GM21360 (cell line): Measurements from ENCODE around the gene GPR176.
A peak's percentile ranks its signal among the peaks of the same experiment; 100 is the strongest.

Experiments
- ATAC-seq: cut with Tn5 transposase; IDR thresholded peaks from one replicate; pipeline ENCODE4 v1.9.1; 2021; ENCODE audit warnings: mild to moderate bottlenecking, moderate library complexity; ENCODE audit not compliant: unreplicated experiment

GPR176 gene

GRCh38 chr15:39936681-39937080, 16.6 kb upstream of the GPR176 start:
- no peak for ATAC-seq

GRCh38 chr15:39936187-39936586, 16.1 kb upstream of the GPR176 start:
- ATAC-seq = no peak

GRCh38 chr15:39935241-39935640, 15.2 kb upstream of the GPR176 start:
- ATAC-seq = no peak

GRCh38 chr15:39934397-39935071, 14.5 kb upstream of the GPR176 start:
- ATAC-seq = no peak

- no peak for ATAC-seq
These were observed 11.5 kb upstream of the GPR176 start for GRCh38 chr15:39931615-39932014.

- no peak for ATAC-seq
These were observed 6.5 kb upstream of the GPR176 start for GRCh38 chr15:39926526-39926925.

GRCh38 chr15:39925112-39925842, 5.2 kb upstream of the GPR176 start:
- ATAC-seq = no peak

- ATAC-seq = no peak
These were observed 4.4 kb upstream of the GPR176 start for GRCh38 chr15:39924437-39924836.

- ATAC-seq = no peak
These were observed 2.5 kb upstream of the GPR176 start for GRCh38 chr15:39922462-39923092.

GRCh38 chr15:39921274-39921638, 1.2 kb upstream of the GPR176 start:
- ATAC-seq = no peak

- ATAC-seq = peak; percentile 73
These were observed 626 bp upstream of the GPR176 start for GRCh38 chr15:39920510-39921273.

GRCh38 chr15:39919411-39919747, 687 bp downstream of the GPR176 start:
- no peak for ATAC-seq

GRCh38 chr15:39918688-39919385, 1.2 kb downstream of the GPR176 start:
- ATAC-seq = no peak

- no peak for ATAC-seq
These were observed 5.1 kb downstream of the GPR176 start for GRCh38 chr15:39914977-39915376.

- ATAC-seq = no peak
These were observed 11.1 kb downstream of the GPR176 start for GRCh38 chr15:39909007-39909406.

GRCh38 chr15:39908186-39908585, 11.9 kb downstream of the GPR176 start:
- no peak for ATAC-seq

GRCh38 chr15:39907216-39907615, 12.8 kb downstream of the GPR176 start:
- no peak for ATAC-seq

- ATAC-seq = no peak
These were observed 16.0 kb downstream of the GPR176 start for GRCh38 chr15:39904115-39904514.

GRCh38 chr15:39898317-39898716, 21.7 kb downstream of the GPR176 start:
- no peak for ATAC-seq

- ATAC-seq = no peak
These were observed 23.2 kb downstream of the GPR176 start for GRCh38 chr15:39896846-39897245.

GRCh38 chr15:39896101-39896500, 24.0 kb downstream of the GPR176 start:
- ATAC-seq = no peak
